Ecto neural progenitor cell (in vitro differentiated cells): ENCODE data around the gene MBIP.
"Not testable (repeated sequence)": the region's sequence is repeated elsewhere in the genome, so short reads cannot be mapped to it uniquely, and the experiment has no call there.

Experiments used
- DNase-seq: peaks from one replicate; pipeline ENCODE4 v3.0.0-alpha.2; 2018; ENCODE audit warnings: low spot score

The MBIP gene

GRCh38 chr14:36320200-36320896 is at the start of gene MBIP:
Gene MBIP, minus strand, starts transcription at chr14:36320637. Its CDS starts 49 bp downstream, at chr14:36320588.
- peak; percentile 94 for DNase-seq

- DNase-seq: no peak
These were observed 47.7 kb upstream of the MBIP start for GRCh38 chr14:36367985-36368774.

- no peak for DNase-seq
These were observed 45.3 kb upstream of the MBIP start for GRCh38 chr14:36365766-36366165.

GRCh38 chr14:36363704-36364103 is 43.3 kb upstream of the MBIP start:
- DNase-seq: no peak

GRCh38 chr14:36362648-36363047 is 42.2 kb upstream of the MBIP start:
- no peak for DNase-seq

- DNase-seq: no peak
These were observed 40.9 kb upstream of the MBIP start for GRCh38 chr14:36361210-36361853.

GRCh38 chr14:36356862-36357261 is 36.4 kb upstream of the MBIP start:
- no peak for DNase-seq

- DNase-seq: no peak
These were observed 25.6 kb upstream of the MBIP start for GRCh38 chr14:36346052-36346451.

- DNase-seq: no peak
These were observed 23.8 kb upstream of the MBIP start for GRCh38 chr14:36344211-36344610.

GRCh38 chr14:36341811-36342210 is 21.4 kb upstream of the MBIP start:
- DNase-seq: not testable (repeated sequence)

- no peak for DNase-seq
These were observed 19.9 kb upstream of the MBIP start for GRCh38 chr14:36340276-36340890.

- no peak for DNase-seq
These were observed 19.4 kb upstream of the MBIP start for GRCh38 chr14:36339816-36340215.

GRCh38 chr14:36333119-36333518 is 12.7 kb upstream of the MBIP start:
- no peak for DNase-seq

- DNase-seq: not testable (repeated sequence)
These were observed 7.1 kb upstream of the MBIP start for GRCh38 chr14:36327573-36327972.

GRCh38 chr14:36325853-36326252 is 5.4 kb upstream of the MBIP start:
- no peak for DNase-seq

- DNase-seq: no peak
These were observed 4.5 kb upstream of the MBIP start for GRCh38 chr14:36324897-36325296.

GRCh38 chr14:36320897-36321381 is 502 bp upstream of the MBIP start:
- DNase-seq: no peak

GRCh38 chr14:36319899-36320199 is 588 bp downstream of the MBIP start:
- no peak for DNase-seq

GRCh38 chr14:36317650-36318049 is 2.8 kb downstream of the MBIP start:
- no peak for DNase-seq

- DNase-seq: no peak
These were observed 4.3 kb downstream of the MBIP start for GRCh38 chr14:36316131-36316530.

GRCh38 chr14:36315159-36315853 is 5.1 kb downstream of the MBIP start:
- DNase-seq: no peak

GRCh38 chr14:36313898-36314297 is 6.5 kb downstream of the MBIP start:
- no peak for DNase-seq
